Stimulated activated CD4-positive, alpha-beta T cell treated with anti-CD3 and anti-CD28 coated beads, Interleukin-15, amount 100 ng/mL, for 24 hours (primary cell): ENCODE data around the gene ZNF525.
"Not testable (repeated sequence)": the region's sequence is repeated elsewhere in the genome, so short reads cannot be mapped to it uniquely, and the experiment has no call there.

Experiments
- DNase-seq: peaks from one replicate; pipeline ENCODE4 v3.0.0-alpha.2; 2020

ZNF525 gene

DNA sequence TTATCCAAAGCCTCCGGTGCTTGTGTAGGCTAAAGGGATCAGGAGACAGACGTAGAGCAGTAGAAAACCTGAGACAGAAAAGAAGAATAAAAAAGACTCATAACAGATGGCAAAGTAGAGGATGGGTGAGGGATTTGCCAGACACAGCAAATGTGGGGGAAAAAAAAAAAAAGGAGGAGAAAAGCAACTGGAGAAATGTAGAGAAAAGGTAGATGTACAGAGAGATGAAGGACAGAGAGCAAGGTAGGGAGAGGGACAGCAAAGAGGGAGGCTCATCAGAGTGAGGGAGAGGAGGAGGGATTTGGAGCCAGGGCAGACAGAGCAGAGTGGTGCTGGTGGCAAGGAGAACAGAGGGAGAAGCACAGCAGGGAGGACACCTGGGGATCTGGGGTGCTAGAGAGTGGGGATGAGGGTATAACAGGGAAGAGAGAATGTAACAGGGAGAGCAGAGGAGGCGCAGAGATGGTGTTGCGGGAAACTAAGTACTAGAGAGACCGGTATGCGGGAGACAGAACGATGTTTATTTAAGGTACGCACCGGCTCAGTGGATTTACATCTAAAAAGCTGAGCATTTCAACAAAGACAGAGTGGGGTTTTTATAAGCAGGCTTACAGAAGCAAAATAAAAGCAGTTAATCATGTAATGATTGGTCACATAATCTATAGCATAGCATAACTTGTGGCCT is 30.5 kb downstream of the ZNF525 start:
- DNase-seq: not testable (repeated sequence)

DNA sequence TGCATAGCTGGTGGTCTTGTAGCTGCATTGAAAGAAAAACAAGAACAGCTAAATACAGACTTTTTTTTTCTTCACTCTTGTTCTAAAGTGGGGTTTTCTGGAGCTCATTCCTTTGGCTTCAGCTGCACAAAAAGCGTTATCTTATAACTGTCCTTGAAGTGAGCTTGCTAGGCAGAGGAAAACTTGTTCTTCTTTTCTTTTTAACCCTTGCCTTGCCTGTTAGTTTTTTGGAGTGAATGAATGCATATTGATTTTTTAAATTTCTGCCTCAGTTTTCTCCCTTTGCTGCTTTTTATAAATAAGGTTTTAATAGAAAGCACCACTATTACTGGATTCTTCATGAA is 31.0 kb downstream of the ZNF525 start:
- no peak for DNase-seq

DNA sequence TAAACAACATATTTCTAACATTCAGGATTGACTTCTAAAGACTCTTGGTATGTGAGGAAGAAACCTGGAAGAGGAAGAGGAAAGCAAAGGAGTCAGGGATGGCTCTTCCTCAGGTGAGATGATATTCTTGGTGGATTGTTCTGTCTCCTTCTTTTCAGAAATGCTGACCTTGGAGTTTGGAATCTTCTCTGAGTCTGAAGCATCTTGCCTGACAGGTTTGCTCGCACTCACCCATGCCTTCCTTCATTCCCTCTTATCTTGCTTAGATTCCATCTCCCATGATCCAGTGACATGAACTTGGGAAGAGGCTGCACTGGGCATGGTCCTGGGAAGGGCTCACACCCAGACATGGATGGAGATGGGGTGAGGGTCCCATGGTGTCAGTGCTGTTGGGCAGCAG is 32.4 kb downstream of the ZNF525 start:
- not testable (repeated sequence) for DNase-seq

DNA sequence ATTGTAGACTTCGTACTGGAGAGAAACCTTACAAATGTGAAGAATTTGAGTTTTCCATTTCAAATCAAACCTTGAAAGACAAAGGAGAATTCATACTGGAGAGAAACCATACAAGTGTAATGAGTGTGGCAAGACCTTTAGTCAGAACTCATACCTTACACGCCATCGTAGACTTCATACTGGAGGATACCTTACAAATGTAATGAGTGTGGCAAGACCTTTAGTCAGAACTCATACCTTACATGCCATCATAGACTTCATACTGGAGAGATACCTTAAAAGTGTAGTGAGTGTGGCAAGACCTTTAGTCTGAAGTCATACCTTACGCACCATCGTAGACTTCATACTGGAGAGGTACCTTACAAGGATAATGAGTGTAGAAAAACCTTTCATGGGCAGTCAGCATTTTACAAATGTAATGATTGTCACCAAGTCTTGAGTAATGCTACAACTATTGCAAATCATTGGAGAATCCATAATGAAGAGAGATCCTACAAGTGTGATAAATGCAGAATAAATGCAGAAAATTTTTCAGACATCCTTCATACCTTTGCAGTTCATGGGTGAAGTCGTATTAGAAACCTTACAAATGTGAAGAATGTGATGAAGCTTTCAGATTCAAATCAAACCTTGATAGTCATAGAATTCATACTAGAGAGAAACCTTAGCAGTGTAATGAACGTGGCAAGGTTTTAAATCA is 44.1 kb downstream of the ZNF525 start:
- no peak for DNase-seq

DNA sequence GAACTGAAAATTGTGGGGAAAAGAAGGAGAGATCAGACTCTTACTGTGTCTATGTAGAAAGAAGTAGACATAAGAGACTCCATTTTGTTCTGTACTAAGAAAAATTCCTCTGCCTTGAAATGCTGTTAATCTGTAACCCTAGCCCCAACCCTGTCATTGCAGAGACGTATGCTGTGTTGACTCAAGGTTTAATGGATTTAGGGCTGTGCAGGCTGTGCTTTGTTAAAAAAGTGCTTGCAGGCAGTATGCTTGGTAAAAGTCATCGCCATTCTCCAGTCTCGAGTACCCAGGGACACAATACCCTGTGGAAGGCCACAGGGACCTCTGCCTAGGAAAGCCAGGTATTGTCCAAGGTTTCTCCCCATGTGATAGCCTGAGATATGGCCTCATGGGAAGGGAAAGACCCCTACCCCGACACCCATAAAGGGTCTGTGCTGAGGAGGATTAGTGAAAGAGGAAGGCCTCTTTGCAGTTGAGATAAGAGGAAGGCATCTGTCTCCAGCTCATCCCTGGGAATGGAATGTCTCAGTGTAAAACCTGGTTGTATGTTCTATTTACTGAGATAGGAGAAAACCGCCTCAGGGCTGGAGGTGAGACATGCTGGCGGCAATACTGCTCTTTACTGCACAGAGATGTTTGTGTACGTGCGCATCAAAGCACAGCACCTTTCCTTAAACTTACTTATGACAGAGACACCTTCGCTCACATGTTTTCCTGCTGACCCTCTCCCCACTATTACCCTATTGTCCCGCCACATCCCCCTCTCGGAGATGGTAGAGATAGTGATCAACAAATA is 55.2 kb downstream of the ZNF525 start:
- DNase-seq: not testable (repeated sequence)

DNA sequence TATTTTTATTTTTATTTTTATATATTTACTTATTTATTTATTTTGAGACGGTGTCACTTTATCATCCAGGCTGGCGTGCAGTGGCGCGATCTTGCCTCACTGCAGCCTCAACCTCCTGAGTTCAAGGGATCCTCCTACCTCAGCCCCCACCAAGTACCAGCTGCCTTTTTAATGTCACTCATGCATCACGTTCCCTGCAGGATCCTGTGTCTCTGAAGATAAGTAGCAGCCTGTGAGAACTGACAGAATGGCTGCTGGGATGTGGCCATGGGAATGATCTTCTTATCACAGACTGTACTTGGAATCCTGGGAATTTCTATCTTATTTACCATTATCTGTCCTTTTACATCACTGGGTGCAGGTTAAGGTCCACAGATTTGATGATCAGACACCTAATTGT is 57.0 kb downstream of the ZNF525 start:
- no peak for DNase-seq

DNA sequence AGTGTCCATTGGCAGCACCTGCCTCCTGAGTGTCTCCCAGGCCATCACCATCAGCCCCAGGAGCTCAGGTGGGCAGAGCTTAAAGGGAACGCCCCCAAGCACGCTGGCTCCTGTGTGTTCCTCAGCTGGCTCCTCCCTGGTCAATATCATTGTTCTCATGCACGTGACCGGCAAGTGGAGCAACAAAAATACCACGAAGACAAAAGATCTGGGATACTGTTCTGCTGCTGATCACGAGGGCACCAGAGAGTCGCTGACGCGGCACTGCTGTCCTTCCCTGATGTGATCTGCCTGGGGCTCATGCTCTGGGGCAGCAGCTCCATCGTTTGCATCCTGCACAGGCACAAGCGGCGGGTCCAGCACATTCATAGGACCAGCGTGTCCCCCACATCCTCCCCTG is 57.6 kb downstream of the ZNF525 start:
- not testable (repeated sequence) for DNase-seq

DNA sequence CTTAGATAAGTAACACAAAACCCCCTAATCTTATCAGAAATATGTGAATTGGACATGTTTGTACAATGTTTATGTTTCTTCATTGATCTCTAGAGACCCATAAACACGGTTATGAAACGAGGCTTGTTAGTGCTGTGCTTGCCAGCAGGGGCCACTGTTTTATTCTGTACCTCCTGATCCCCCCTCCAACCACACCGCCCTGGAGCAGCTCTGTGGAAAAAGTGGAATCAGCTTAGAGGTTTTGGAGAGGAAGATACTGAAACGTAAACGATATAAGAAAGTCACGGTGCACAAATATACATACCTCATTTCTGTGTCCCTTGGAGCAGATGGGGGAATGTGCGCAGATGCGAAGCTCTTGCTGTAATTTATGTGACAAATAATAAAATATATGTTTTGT is 58.2 kb downstream of the ZNF525 start:
- DNase-seq: not testable (repeated sequence)

DNA sequence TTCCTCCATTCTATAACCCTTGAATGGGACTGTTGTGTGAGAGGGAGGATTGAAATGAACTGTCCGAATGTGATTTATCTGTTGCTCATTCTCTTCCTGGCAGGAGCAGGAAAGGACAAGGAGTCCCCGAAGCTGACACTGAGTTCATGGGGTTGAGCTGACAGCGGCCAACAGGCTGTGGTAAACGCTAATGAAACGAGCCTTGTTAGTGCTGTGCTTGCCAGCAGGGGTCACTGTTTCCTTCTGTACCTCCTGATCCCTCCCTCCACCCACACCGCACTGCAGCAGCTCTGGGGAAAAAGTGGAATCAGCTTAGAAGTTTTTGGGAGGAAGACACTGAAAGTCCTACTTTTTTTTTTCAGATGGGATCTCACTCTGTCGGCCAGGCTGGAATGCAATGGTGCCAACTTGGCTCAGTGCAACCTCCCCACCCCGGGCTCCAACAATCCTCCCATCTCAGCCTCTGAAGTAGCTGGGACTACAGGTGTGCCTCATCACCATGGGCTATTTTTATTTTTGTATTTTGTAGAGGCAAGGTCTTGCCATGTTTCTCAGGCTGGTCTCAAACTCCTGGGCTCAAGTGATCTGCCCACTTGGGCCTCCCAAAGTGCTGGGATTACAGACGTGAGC is 59.6 kb downstream of the ZNF525 start:
- DNase-seq: peak; percentile 75

DNA sequence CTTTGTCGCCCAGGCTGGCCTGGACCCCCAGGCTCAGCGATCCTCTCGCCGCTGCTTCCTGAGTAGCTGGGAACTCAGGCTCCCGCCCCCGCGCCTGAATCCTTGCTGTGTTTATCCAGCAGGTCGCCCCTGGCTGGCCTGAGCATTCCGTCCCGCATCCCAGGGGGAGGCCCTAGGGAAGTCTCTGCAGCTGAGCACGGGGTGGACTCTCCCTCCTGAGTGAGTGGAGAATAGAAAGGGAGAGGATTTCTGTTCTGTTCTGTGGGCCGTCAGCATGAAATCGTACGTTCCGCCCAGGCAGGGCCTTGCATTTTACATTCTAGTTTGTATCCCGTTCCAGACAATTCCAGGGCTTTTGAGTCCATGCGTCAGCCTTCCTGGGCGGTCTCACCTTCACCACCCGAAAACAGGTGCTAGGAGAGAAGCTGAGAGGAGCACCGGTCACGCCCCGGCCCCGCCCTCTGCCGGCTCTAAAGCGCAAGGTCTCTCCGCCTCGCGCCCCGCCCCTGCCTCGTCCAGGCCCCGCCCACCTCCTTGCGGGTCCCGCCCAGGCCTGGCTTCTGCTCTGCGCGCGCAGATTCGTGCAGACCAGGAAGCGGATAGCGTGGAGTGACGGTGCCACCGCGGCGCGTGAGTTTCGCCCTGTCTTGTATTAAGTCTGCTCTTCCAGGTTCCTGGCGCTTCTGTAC is 66.0 kb downstream of the ZNF525 start, which contains the start of gene ZNF761:
ZNF761 (plus strand) TSS at position 586 of the 689 bp plus-strand sequence. CDS start 15,285 bp downstream, outside the sequence.
- peak; percentile 96 for DNase-seq

DNA sequence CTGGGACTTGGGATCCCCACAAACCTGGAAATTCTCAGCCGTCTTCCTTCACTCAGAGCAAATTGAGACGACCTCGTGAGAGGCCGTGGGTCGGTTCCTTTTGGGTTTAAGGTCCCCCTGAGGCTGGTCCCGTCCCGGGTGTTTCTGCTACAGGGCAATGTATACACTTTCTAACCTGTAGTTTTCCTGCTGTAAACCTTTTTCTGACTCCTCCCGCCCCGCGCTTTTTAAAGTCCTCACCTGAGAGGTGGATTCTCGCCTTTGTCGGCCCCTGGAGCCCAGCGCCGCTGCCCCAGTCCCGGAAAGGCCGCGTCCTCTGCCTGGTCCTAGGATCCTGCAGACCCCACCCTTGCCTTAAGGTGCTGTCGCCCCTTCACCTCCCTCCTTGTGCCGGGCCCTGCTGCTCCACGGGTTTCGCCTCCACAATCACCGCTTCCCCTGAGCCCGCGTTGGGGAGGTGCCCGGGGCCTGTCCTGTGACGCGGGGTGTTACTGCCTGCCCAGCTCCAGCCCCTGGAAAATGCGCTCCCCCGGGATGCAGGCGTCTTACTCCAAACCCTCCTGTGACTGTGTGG is 66.7 kb downstream of the ZNF525 start:
- peak; percentile 36 for DNase-seq
